ENCODE results near the gene FOXP1. TPM values are rescaled to one million over a fixed set of nuclear protein-coding genes. Genes with fewer than 3 reads are reported as not detected.
A peak's percentile ranks its signal among the peaks of the same experiment; 100 is the strongest.

Gene FOXP1
- total and polyA plus RNA-seq, 2 of the 13 experiments (the other 11 are each of a cell fraction or from before 2014, with no cell fraction given): 40.4 to 59.0 TPM

GRCh38 chr3:71345429-71346040 is 238.0 kb downstream of the FOXP1 start:
- ChIA-PET POLR2A (no interaction called here), CTCF (ENCODE audit: low intra/inter-chr PET ratio, low total read pairs) (no interaction called here)
- in situ Hi-C loops (cut with HindIII; ENCODE audit: extremely low pct_ligation_motif_present, low pct_unique_long_range_greater_than_20kb) (no loop called here), intact Hi-C loops (cut with micrococcal nuclease; ENCODE audit: unreplicated experiment) (no loop called here)
- ATAC-seq (no peak), FAIRE-seq (no peak), DNase-seq (ENCODE audit: low spot score) (no peak)
- BruUV-seq (replicated peaks): no TSS peak
- 59% methylated on average over 5 of the region's 5 CpGs for WGBS (ENCODE audit: low lambda C conversion rate)
- Histone ChIP-seq H3K9ac (ENCODE audit: insufficient read depth, low read depth, low read length) (no peak overlapping the region), H3K27me3 (ENCODE audit: control insufficient read depth in 1 of 2, insufficient read depth in 2 of 2, low read length in 2 of 2) (no peaks in the 10 kb centered on the region), H3K36me3 (replicated peaks in 1 of 2; ENCODE audit: control insufficient read depth in 1 of 2, insufficient read depth in 2 of 2, low read length in 2 of 2) (no peaks in the 10 kb centered on the region), H3K4me2 (ENCODE audit: low read depth, low read length) (no peak overlapping the region), H3K4me1 (ENCODE audit: insufficient read depth, low read length) (no peaks in the 10 kb centered on the region), H4K20me1 (ENCODE audit: insufficient read depth, low read length) (no peaks in the 10 kb centered on the region), H2AFZ (ENCODE audit: low read length) (no peak overlapping the region), H3K4me3 (replicated peaks in 1 of 3; ENCODE audit: insufficient read depth in 1 of 3, low read depth in 2 of 3, low read length in 3 of 3) (no peak overlapping the region), H3K9me3 (ENCODE audit: low read length) (no peaks in the 10 kb centered on the region), H3K27ac (ENCODE audit: extremely low read length, insufficient read depth, low read length) (no peak overlapping the region), H3K79me2 (ENCODE audit: insufficient read depth, low read length) (peaks cover 3% of the 10 kb centered on the region)
- no peak for TF ChIP-seq ZNF512B (CRISPR knock-in tag; IDR thresholded peaks at IDR 0.05; ENCODE audit: borderline replicate concordance)
- no peak for TF ChIP-seq TEAD2 (CRISPR knock-in tag; IDR thresholded peaks at IDR 0.05)
- peak; percentile 95 for TF ChIP-seq ZBTB40 (IDR thresholded peaks at IDR 0.05)
- peak; percentile 91 for TF ChIP-seq ZBTB40 (CRISPR knock-in tag; IDR thresholded peaks at IDR 0.05)
- peak; percentile 26; the same call in 1 of the 2 replicates for TF ChIP-seq CHD4 (IDR thresholded peaks at IDR 0.05; ENCODE audit: borderline replicate concordance, low read length)
